ENCODE results near the gene SPPL2B.
A peak's percentile ranks its signal among the peaks of the same experiment; 100 is the strongest.

Gene SPPL2B

GRCh38 chr19:2324220-2324948 is 4.1 kb upstream of the SPPL2B start:
- no peak for DNase-seq

GRCh38 chr19:2325281-2326046 is 3.0 kb upstream of the SPPL2B start:
- DNase-seq = no peak

GRCh38 chr19:2326699-2327360 is 1.7 kb upstream of the SPPL2B start:
- no peak for DNase-seq

- peak; percentile 93 for DNase-seq
These were observed 597 bp upstream of the SPPL2B start for GRCh38 chr19:2327773-2328400.

GRCh38 chr19:2329149-2329478 is 630 bp downstream of the SPPL2B start:
- DNase-seq = no peak

- no peak for DNase-seq
These were observed 1.0 kb downstream of the SPPL2B start for GRCh38 chr19:2329501-2329916.

- no peak for DNase-seq
These were observed 1.8 kb downstream of the SPPL2B start for GRCh38 chr19:2330255-2330631.

- no peak for DNase-seq
These were observed 2.3 kb downstream of the SPPL2B start for GRCh38 chr19:2330632-2331284.

GRCh38 chr19:2331601-2332246 is 3.2 kb downstream of the SPPL2B start:
- DNase-seq = no peak

- no peak for DNase-seq
These were observed 4.0 kb downstream of the SPPL2B start for GRCh38 chr19:2332341-2333026.

- no peak for DNase-seq
These were observed 4.7 kb downstream of the SPPL2B start for GRCh38 chr19:2333027-2333806.

- peak; percentile 5 for DNase-seq
These were observed 5.3 kb downstream of the SPPL2B start for GRCh38 chr19:2333807-2334211.

- no peak for DNase-seq
These were observed 5.9 kb downstream of the SPPL2B start for GRCh38 chr19:2334426-2334825.

- DNase-seq = no peak
These were observed 6.7 kb downstream of the SPPL2B start for GRCh38 chr19:2334986-2335846.

- no peak for DNase-seq
These were observed 7.4 kb downstream of the SPPL2B start for GRCh38 chr19:2335848-2336247.

- no peak for DNase-seq
These were observed 8.2 kb downstream of the SPPL2B start for GRCh38 chr19:2336528-2337328.

GRCh38 chr19:2337329-2337707 is 8.8 kb downstream of the SPPL2B start:
- no peak for DNase-seq

GRCh38 chr19:2338055-2338615 is 9.7 kb downstream of the SPPL2B start:
- DNase-seq = no peak
